ENCODE results near the gene NEU4. TPM values are rescaled to one million over a fixed set of nuclear protein-coding genes. Genes with fewer than 3 reads are reported as not detected.
A peak's percentile ranks its signal among the peaks of the same experiment; 100 is the strongest.

NEU4 gene
- total RNA-seq, 2 donors from 2014 or later = 1.2 TPM

- WGBS, 2 experiments (ENCODE audit: insufficient coverage in 1 of 2, insufficient read length in 1 of 2) = 87 to 90% methylated on average over 21 to 27 of the region's 27 CpGs
- Histone ChIP-seq H3K4me3 (ENCODE audit: low read length) (no peak within 1 kb of the TSS), H3K4me1 (ENCODE audit: control insufficient read depth, insufficient read depth, low read length) (no peaks in the 10 kb centered on the region), H3K9me3 (ENCODE audit: control insufficient read depth, low read length) (peaks cover 20% of the 10 kb centered on the region), H3K27me3 (ENCODE audit: control insufficient read depth, insufficient read depth, low read length, poor library complexity, severe bottlenecking) (no peaks in the 10 kb centered on the region), H3K9ac (ENCODE audit: extremely low read depth, low read length, poor library complexity, severe bottlenecking) (no peak within 1 kb of the TSS), H3K27ac (ENCODE audit: low read depth, low read length) (no peak within 1 kb of the TSS), H3K36me3 (ENCODE audit: control insufficient read depth, insufficient read depth, low read length) (no peaks in the 10 kb centered on the region)
- peak; percentile 40 for DNase-seq
- H3K9me3 Mint-ChIP-seq = peaks cover 28% of the 10 kb centered on the region
- H3K36me3 Mint-ChIP-seq (ENCODE audit: low read depth) = no peaks in the 10 kb centered on the region
- no peak within 1 kb of the TSS for H3K27ac Mint-ChIP-seq
- H3K4me3 Mint-ChIP-seq = no peak within 1 kb of the TSS
- H3K4me1 Mint-ChIP-seq = peaks cover 16% of the 10 kb centered on the region
- no peak for TF ChIP-seq CTCF (conservative IDR thresholded peaks at IDR 0.05)
- no peaks in the 10 kb centered on the region for H3K27me3 Mint-ChIP-seq (ENCODE audit: insufficient read depth)
Observed at GRCh38 chr2:241776336-241777169, 32.4 kb upstream of the NEU4 start, which contains the start of gene GAL3ST2. GAL3ST2 (plus strand) TSS chr2:241776822; CDS start chr2:241776956, 134 bp downstream.

DNA sequence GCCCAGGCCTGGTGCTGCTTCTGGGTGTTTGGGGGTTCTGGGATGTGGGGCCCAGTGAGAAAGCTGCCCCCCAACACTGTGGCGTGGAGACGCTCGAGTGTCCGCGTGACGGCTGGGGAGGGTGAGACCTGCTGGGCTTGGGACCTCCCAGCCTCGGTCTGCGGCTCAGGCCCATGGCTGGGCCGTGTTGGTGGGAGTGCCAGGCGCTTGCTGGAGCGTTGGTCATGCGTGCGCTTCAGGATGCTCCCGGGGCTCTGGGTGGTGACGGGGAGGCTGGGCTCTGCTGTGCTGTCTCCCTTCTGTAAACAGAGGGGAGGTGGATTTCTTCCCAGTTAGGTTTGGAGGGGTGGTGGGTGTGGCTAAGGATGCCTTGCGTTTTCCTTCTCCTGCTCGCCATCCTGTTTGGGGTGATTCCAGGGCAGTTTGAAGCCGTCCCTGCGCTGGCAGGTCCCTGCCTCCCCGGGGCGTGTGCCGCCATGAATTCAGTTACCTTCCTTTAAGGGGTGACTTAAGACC, 31.8 kb upstream of the NEU4 start:
- Histone ChIP-seq H3K27ac (ENCODE audit: low read depth, low read length) (no peak overlapping the region), H3K9me3 (ENCODE audit: control insufficient read depth, low read length) (peaks cover 25% of the 10 kb centered on the region), H3K4me1 (ENCODE audit: control insufficient read depth, insufficient read depth, low read length) (no peaks in the 10 kb centered on the region), H3K9ac (ENCODE audit: extremely low read depth, low read length, poor library complexity, severe bottlenecking) (no peak overlapping the region), H3K4me3 (ENCODE audit: low read length) (no peak overlapping the region), H3K36me3 (ENCODE audit: control insufficient read depth, insufficient read depth, low read length) (no peaks in the 10 kb centered on the region), H3K27me3 (ENCODE audit: control insufficient read depth, insufficient read depth, low read length, poor library complexity, severe bottlenecking) (no peaks in the 10 kb centered on the region)
- Mint-ChIP-seq H3K27me3 (ENCODE audit: insufficient read depth) (no peaks in the 10 kb centered on the region), H3K36me3 (ENCODE audit: low read depth) (no peaks in the 10 kb centered on the region), H3K4me3 (no peak overlapping the region), H3K9me3 (peaks cover 28% of the 10 kb centered on the region), H3K4me1 (peaks cover 10% of the 10 kb centered on the region), H3K27ac (no peak overlapping the region)
- TF ChIP-seq CTCF (conservative IDR thresholded peaks at IDR 0.05) = no peak
- DNase-seq = peak; percentile 43
- whole genome bisulfite sequencing, 2 experiments (ENCODE audit: insufficient coverage in 1 of 2, insufficient read length in 1 of 2) = 86 to 94% methylated on average over 11 to 22 of the region's 22 CpGs

DNA sequence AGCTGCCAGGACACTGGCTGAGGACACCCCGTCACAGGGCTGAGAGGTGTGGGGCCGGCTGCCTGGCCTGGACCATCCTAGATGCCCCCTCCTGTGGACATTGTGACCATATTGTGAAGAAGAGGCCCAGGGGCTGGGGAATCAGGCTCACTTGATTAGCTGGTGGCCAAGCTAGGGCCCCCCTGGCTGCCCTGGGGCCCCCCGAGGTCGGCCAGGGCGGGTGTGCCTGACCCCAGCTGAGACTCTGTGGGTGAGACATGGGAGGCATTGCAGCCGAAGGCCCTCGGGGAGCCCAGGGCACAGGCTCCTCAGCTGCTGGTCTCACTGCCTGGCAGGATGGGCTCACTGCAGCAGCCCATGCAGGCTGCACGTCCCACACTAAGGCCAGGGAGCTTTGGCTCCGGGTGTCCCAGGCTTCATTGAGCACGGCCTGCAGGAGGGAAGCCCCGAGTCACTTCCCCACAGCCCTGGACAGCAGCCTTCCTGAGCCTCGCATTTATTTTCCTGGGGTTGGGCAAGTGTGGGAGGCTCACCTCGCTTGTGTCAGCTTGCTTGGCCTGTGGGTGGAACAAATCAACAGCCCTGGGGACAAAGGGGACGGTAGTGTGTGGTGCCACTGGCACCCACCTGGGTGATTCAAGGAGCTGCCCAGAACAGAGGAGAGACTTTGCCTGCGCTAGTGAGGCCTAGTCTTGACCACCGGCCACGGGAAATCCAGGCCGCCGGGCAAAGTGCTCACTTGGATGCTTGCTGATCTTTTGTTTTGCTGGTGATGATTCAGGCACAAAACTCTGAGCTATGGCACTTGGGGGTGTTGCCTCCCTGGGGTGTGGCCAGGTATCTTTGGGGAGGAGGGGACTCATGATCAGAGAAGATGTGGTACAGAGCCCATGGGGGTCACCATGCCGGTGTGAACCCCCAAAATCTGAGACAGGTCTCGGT, 31.0 kb upstream of the NEU4 start:
- H3K4me1 ChIP-seq (ENCODE audit: control insufficient read depth, insufficient read depth, low read length) = no peaks in the 10 kb centered on the region

More for the DNA sequence above, 31.0 kb upstream of the NEU4 start:
- no peak overlapping the region for H3K4me3 Mint-ChIP-seq
- TF ChIP-seq CTCF (conservative IDR thresholded peaks at IDR 0.05) = no peak
- peaks cover 33% of the 10 kb centered on the region for H3K9me3 ChIP-seq (ENCODE audit: control insufficient read depth, low read length)
- WGBS, 2 experiments (ENCODE audit: insufficient coverage in 1 of 2, insufficient read length in 1 of 2) = 82 to 89% methylated on average over 17 to 21 of the region's 21 CpGs
- H3K4me3 ChIP-seq (ENCODE audit: low read length) = no peak overlapping the region
- H3K27ac Mint-ChIP-seq = no peak overlapping the region
- H3K9me3 Mint-ChIP-seq = peaks cover 36% of the 10 kb centered on the region
- peak; percentile 45 for DNase-seq
- H3K27me3 Mint-ChIP-seq (ENCODE audit: insufficient read depth) = no peaks in the 10 kb centered on the region
- no peak overlapping the region for H3K27ac ChIP-seq (ENCODE audit: low read depth, low read length)
- no peaks in the 10 kb centered on the region for H3K36me3 ChIP-seq (ENCODE audit: control insufficient read depth, insufficient read depth, low read length)
- no peaks in the 10 kb centered on the region for H3K36me3 Mint-ChIP-seq (ENCODE audit: low read depth)
- H3K4me1 Mint-ChIP-seq = peaks cover 10% of the 10 kb centered on the region
- H3K9ac ChIP-seq (ENCODE audit: extremely low read depth, low read length, poor library complexity, severe bottlenecking) = no peak overlapping the region
- H3K27me3 ChIP-seq (ENCODE audit: control insufficient read depth, insufficient read depth, low read length, poor library complexity, severe bottlenecking) = no peaks in the 10 kb centered on the region

Measured in endodermal cell (in vitro differentiated cells).